OCI-LY1 (cell line): ENCODE measurements around the gene TEDC2.

ENCODE experiments used
- CTCF ChIP-seq: fragments of 200-600 bp; sonication (generic), shearing (Covaris generic); IDR thresholded peaks from 2 replicates; pipeline ENCODE4 v1.5.1; 2017; ENCODE audit warnings: mild to moderate bottlenecking, antibody characterized with exemption, low read length, moderate library complexity, mixed read lengths
- EZH2 ChIP-seq: fragments of 200-600 bp; sonication (generic), shearing (Covaris generic); IDR thresholded peaks from 2 replicates; pipeline ENCODE4 v1.8.0; 2017; ENCODE audit warnings: borderline replicate concordance, mixed run types, mild to moderate bottlenecking, antibody characterized with exemption, low read length, moderate library complexity, mixed read lengths

- TF ChIP-seq CTCF (no peak), EZH2 (no peak)
These were observed 15.0 kb downstream of the TEDC2 start, which contains the start of gene TBC1D24 for GRCh38 chr16:2474877-2475412.
